K562 (cell line): Measurements from ENCODE around the gene CRELD2.

ENCODE experiments used
- CXXC5 ChIP-seq: fragments of 250-450 bp; sonication (Bioruptor Pico); IDR thresholded peaks from 2 replicates; pipeline ENCODE4 v1.8.0; 2022; ENCODE audit warnings: inconsistent platforms, mild to moderate bottlenecking, moderate library complexity
- GABPB1 ChIP-seq: sonication (generic); formaldehyde crosslinking; IDR thresholded peaks from 2 replicates; pipeline ENCODE4 v1.8.0; 2022; ENCODE audit warnings: mild to moderate bottlenecking, missing genetic modification reagents
- HDAC2 ChIP-seq: fragments of 450-650 bp; IDR thresholded peaks from 2 replicates; pipeline ENCODE4 v1.6.1; 2016; ENCODE audit warnings: mild to moderate bottlenecking
- JUNB ChIP-seq: fragments of 450-650 bp; formaldehyde crosslinking; conservative IDR thresholded peaks from 2 replicates; pipeline ENCODE4 v1.4.0; 2020; ENCODE audit warnings: mild to moderate bottlenecking
- NFRKB ChIP-seq: fragments of 450-650 bp; IDR thresholded peaks from 2 replicates; pipeline ENCODE4 v1.6.1; 2016; ENCODE audit warnings: low read depth
- POLR2G ChIP-seq: fragments of 200-400 bp; formaldehyde crosslinking; IDR thresholded peaks from 2 replicates; pipeline ENCODE4 v1.6.1; 2017; ENCODE audit warnings: low read depth, mild to moderate bottlenecking, antibody characterized with exemption, low read length, moderate library complexity
- RBM15 ChIP-seq: fragments of 200-400 bp; formaldehyde crosslinking; IDR thresholded peaks from 2 replicates; pipeline ENCODE4 v1.6.1; 2018; ENCODE audit warnings: mild to moderate bottlenecking, low read length, moderate library complexity; ENCODE audit not compliant: insufficient read depth
- RFX5 ChIP-seq: IDR thresholded peaks from 2 replicates; pipeline ENCODE4 v1.6.1; 2011; ENCODE audit warnings: low read depth, mild to moderate bottlenecking, improper control_type of control experiment, low read length
- TF ChIP-seq, protein P1 (sequence below), 2 experiments: fragments of 450-650 bp in 1 of 2; sonication (generic) in 1 of 2; formaldehyde crosslinking in 1 of 2; IDR thresholded peaks in 1 of 2; conservative IDR thresholded peaks in 1 of 2; 2 replicates each; pipeline versions ENCODE4 v1.6.1 to v1.8.1; 2016 to 2023; ENCODE audit warnings: mild to moderate bottlenecking in 2 of 2, moderate library complexity in 2 of 2, inconsistent platforms in 1 of 2, missing genetic modification reagents in 1 of 2

DNA sequence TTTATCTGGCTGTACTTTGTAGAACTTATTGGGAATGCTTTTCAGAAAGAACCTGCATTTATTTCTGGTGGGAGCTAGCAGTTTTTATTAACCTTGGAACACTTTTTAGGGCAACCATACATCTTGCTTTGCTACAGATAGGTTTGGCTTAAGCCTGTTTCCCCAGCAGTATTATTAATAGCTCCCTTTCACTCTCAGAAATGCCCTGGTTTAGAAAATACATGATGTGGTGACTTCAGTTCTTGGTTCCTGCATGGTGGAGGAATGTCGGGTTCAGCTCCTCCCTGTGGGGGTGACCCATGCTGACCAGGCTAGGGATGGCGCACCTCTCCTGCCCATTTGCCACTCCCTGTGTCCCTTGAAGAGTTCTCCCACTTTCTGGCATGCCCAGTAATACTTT, 36.6 kb upstream of the CRELD2 start:
- no peak for TF ChIP-seq NFRKB
- TF ChIP-seq HDAC2, result no peak
- TF ChIP-seq RFX5, result no peak
- TF ChIP-seq JUNB (CRISPR knock-in tag), result no peak
- no peak for TF ChIP-seq RBM15
- TF ChIP-seq POLR2G, result no peak
- no peak for TF ChIP-seq CXXC5 (CRISPR knock-in tag)
- TF ChIP-seq, protein P1, sequence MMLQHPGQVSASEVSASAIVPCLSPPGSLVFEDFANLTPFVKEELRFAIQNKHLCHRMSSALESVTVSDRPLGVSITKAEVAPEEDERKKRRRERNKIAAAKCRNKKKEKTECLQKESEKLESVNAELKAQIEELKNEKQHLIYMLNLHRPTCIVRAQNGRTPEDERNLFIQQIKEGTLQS (IDR thresholded peaks at IDR 0.05), result no peak
- TF ChIP-seq, protein P1 (CRISPR knock-in tag; conservative IDR thresholded peaks at IDR 0.05), result no peak
- no peak for TF ChIP-seq GABPB1 (CRISPR knock-in tag)
